Dermis microvascular lymphatic vessel endothelial cell (primary cell): Measurements from ENCODE around the gene GHR. TPM values are rescaled to one million over a fixed set of nuclear protein-coding genes. Genes with fewer than 3 reads are reported as not detected.
A peak's percentile ranks its signal among the peaks of the same experiment; 100 is the strongest.
"Not testable (repeated sequence)": the region's sequence is repeated elsewhere in the genome, so short reads cannot be mapped to it uniquely, and the experiment has no call there.

ENCODE experiments used
- DNase-seq, 2 donors: peaks; one replicate each; pipeline versions ENCODE4 v3.0.0 to v3.0.0-alpha.2; 2010; ENCODE audit warnings: low read depth in 2 of 2
- total RNA-seq: library from RNA; depleted of rRNA; stranded (reverse); fragments of >200 nt; gene quantifications from 2 replicates; pipeline ENCODE4 v1.2.1, GENCODE V29; 2014

GHR gene
- total RNA-seq, 1 donor from 2014 or later = 3.1 TPM

GRCh38 chr5:42701351-42702059, 278.3 kb downstream of the GHR start:
- DNase-seq = no peak

- no peak for DNase-seq
Observed at GRCh38 chr5:42703238-42703637, 280.0 kb downstream of the GHR start.

- no peak for DNase-seq
Observed at GRCh38 chr5:42715785-42716184, 292.5 kb downstream of the GHR start.

GRCh38 chr5:42718591-42718990, 295.4 kb downstream of the GHR start:
- DNase-seq = no peak

GRCh38 chr5:42719034-42719433, 295.8 kb downstream of the GHR start:
- DNase-seq = no peak

- no peak for DNase-seq
Observed at GRCh38 chr5:42720251-42720650, 297.0 kb downstream of the GHR start.

GRCh38 chr5:42721484-42721883, 298.2 kb downstream of the GHR start:
- DNase-seq = no peak

GRCh38 chr5:42734531-42735058, 311.4 kb downstream of the GHR start:
- DNase-seq = not testable (repeated sequence)

GRCh38 chr5:42740920-42741319, 317.7 kb downstream of the GHR start:
- DNase-seq = no peak

- peak in 1 of 2 donors; percentile 5 for DNase-seq
Observed at GRCh38 chr5:42745426-42745825, 322.2 kb downstream of the GHR start.

GRCh38 chr5:42745856-42746255, 322.6 kb downstream of the GHR start:
- no peak for DNase-seq

GRCh38 chr5:42749020-42749419, 325.8 kb downstream of the GHR start:
- DNase-seq = no peak

GRCh38 chr5:42750507-42750906, 327.3 kb downstream of the GHR start:
- DNase-seq = no peak

GRCh38 chr5:42751044-42751443, 327.8 kb downstream of the GHR start:
- DNase-seq = no peak

- no peak for DNase-seq
Observed at GRCh38 chr5:42753099-42753498, 329.9 kb downstream of the GHR start.

- peak in 1 of 2 donors; percentile 3 for DNase-seq
Observed at GRCh38 chr5:42756606-42757601, 333.7 kb downstream of the GHR start, which contains the start of gene CCDC152. TSS of gene CCDC152 (plus strand) at chr5:42756818. CDS start at chr5:42759122, 2,304 bp downstream.

GRCh38 chr5:42759456-42759855, 336.2 kb downstream of the GHR start:
- DNase-seq = peak; percentile 11 to 76

- DNase-seq = no peak
Observed at GRCh38 chr5:42760426-42760825, 337.2 kb downstream of the GHR start.

GRCh38 chr5:42761791-42762190, 338.6 kb downstream of the GHR start:
- no peak for DNase-seq

- peak; percentile 18 to 35 for DNase-seq
Observed at GRCh38 chr5:42767491-42768105, 344.4 kb downstream of the GHR start.

GRCh38 chr5:42768106-42768504, 344.9 kb downstream of the GHR start:
- no peak for DNase-seq

GRCh38 chr5:42770003-42770402, 346.8 kb downstream of the GHR start:
- no peak for DNase-seq
